Measurements from ENCODE around the gene NCAN.

- no peak for TF ChIP-seq CTCF (IDR thresholded peaks at IDR 0.05; ENCODE audit: control extremely low read depth in 1 of 3, insufficient read depth in 1 of 3, low read depth in 1 of 3, low read length in 3 of 3)
- no peak for TF ChIP-seq EP300 (IDR thresholded peaks at IDR 0.05; ENCODE audit: borderline replicate concordance in 1 of 2, low read depth in 2 of 2, low read length in 2 of 2)
- no peak for TF ChIP-seq ASH2L (IDR thresholded peaks at IDR 0.05; ENCODE audit: low read length)
- no peak for TF ChIP-seq JUN (IDR thresholded peaks at IDR 0.05; ENCODE audit: low read depth, low read length)
- TF ChIP-seq, protein P1, sequence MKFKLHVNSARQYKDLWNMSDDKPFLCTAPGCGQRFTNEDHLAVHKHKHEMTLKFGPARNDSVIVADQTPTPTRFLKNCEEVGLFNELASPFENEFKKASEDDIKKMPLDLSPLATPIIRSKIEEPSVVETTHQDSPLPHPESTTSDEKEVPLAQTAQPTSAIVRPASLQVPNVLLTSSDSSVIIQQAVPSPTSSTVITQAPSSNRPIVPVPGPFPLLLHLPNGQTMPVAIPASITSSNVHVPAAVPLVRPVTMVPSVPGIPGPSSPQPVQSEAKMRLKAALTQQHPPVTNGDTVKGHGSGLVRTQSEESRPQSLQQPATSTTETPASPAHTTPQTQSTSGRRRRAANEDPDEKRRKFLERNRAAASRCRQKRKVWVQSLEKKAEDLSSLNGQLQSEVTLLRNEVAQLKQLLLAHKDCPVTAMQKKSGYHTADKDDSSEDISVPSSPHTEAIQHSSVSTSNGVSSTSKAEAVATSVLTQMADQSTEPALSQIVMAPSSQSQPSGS (IDR thresholded peaks at IDR 0.05; ENCODE audit: low read length) = no peak
- TF ChIP-seq EZH2 (IDR thresholded peaks at IDR 0.05; ENCODE audit: low read depth, low read length, severe bottlenecking) = no peak
- TF ChIP-seq SP4 (IDR thresholded peaks at IDR 0.05; ENCODE audit: low read length) = no peak
- no peak for TF ChIP-seq RNF2 (IDR thresholded peaks at IDR 0.05; ENCODE audit: borderline replicate concordance, low read depth, low read length, missing control alignments, poor library complexity, severe bottlenecking)
- no peak for TF ChIP-seq POLR2AphosphoS5 (IDR thresholded peaks at IDR 0.05; ENCODE audit: low read depth, low read length)
- TF ChIP-seq ZNF274 (IDR thresholded peaks at IDR 0.05; ENCODE audit: borderline replicate concordance, extremely low read depth, low read length) = no peak
- TF ChIP-seq RAD21 (IDR thresholded peaks at IDR 0.05 in 1 of 2, conservative IDR thresholded peaks at IDR 0.05 in 1 of 2; ENCODE audit: low read depth in 2 of 2, low read length in 2 of 2) = no peak
- TF ChIP-seq BRCA1 (IDR thresholded peaks at IDR 0.05; ENCODE audit: low read depth, low read length) = no peak
- TF ChIP-seq, protein P2, sequence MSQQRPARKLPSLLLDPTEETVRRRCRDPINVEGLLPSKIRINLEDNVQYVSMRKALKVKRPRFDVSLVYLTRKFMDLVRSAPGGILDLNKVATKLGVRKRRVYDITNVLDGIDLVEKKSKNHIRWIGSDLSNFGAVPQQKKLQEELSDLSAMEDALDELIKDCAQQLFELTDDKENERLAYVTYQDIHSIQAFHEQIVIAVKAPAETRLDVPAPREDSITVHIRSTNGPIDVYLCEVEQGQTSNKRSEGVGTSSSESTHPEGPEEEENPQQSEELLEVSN (IDR thresholded peaks at IDR 0.05) = no peak
Measured at GRCh38 chr19:19192910-19193423, 18.8 kb upstream of the NCAN start.
